IPS DF 19.7 (cell line): ENCODE measurements around the gene CCDC192.

Experiments used
- DNase-seq: peaks from one replicate; pipeline ENCODE4 v3.0.0-alpha.2; 2013; ENCODE audit warnings: low read depth, low spot score

The CCDC192 gene

DNA sequence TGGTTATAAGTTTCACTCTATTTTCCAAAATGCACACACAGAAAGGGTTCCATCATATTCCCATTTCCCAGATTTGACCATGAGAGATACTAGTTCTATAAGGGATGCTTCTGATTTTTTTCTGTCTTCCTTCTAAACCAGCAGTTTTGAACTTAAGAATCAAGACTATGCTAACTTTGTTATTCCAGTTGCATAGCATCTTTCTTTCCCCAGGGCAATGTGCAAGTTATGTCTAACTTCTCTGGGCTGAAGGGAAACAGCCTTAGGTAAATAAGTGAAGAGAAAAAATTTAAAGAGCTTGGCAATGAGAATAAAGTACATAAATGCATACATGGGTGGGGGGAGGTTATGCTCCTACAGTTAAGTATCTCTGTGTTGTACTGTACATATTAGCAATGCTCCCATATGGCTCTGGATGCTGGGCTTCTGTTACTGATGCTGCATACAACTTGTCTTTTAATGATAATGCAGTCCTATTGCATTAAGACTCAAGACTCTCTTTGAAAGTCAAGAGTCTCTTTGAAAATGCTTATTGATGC is 254.6 kb downstream of the CCDC192 start:
- no peak for DNase-seq

DNA sequence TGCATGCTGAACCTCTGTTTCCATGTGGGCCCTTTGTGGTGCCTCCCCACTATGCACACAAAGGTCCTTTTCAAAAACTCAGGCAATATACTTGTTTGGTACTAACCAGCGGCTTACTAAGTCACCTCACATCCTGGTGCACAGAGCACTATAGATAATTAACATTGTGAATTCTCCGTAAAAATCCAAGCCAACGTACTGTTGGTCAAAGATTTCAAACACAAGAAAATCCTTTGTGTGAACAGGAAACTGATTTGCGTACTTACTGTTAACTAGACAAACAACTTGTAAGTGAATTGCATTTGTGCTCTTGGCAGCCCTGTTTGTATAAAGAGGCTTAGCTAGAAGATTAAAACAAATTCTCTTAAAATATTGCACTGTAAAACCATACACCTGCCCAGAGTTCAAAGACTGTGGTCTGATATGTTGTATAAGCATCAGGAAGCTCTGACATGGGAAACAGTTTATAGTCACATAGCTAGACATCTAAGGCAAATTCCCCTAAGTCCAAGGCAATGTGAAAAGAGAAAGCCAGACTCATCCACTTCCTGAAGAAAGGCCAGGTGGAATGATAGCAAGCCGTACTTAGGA is 255.3 kb downstream of the CCDC192 start:
- no peak for DNase-seq

GRCh38 chr5:127959152-127959764 is 256.1 kb downstream of the CCDC192 start:
- no peak for DNase-seq

DNA sequence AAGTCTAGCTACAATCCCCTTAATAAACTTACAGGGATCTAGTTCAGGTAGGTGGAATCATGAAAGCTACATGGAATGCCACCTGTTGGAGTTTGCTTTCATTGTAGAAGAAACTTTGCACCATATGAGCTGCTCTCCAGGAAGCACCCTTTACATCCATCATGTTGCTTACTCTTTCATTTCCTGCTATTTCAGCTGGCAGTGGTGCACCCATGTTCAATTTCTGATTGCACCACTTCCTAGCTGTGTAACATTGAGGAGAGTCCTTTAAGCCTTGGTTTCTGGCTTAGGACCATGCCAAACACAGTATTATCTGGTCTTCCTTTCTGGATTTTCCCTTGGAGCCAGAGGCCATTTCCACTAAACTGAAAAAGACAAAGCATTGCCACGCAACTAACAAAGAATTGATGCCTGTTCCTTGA is 257.1 kb downstream of the CCDC192 start:
- no peak for DNase-seq

GRCh38 chr5:127961006-127961762 is 258.0 kb downstream of the CCDC192 start:
- DNase-seq: no peak

- DNase-seq: no peak
Observed at GRCh38 chr5:127961763-127962145, 258.6 kb downstream of the CCDC192 start.

DNA sequence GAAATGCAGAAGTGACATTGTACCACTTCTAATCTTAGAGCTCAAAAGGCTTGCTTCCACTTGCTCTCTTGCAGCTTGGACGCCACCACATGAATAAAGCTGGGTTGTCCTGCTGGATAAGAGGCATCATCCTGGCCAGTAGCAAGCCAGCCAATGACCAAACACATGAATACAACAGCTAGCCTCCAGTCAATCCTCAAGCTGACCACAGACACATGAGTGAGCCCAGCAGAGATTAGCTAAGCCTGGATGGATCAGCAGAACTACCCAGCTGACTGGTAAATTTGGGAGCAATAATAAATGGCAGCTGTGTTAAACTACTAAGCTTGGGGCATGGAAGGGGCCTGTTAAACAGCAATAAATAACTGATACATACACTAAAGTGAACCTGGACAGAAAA is 259.3 kb downstream of the CCDC192 start:
- DNase-seq: no peak

GRCh38 chr5:127963233-127963632 is 260.0 kb downstream of the CCDC192 start:
- DNase-seq: no peak

DNA sequence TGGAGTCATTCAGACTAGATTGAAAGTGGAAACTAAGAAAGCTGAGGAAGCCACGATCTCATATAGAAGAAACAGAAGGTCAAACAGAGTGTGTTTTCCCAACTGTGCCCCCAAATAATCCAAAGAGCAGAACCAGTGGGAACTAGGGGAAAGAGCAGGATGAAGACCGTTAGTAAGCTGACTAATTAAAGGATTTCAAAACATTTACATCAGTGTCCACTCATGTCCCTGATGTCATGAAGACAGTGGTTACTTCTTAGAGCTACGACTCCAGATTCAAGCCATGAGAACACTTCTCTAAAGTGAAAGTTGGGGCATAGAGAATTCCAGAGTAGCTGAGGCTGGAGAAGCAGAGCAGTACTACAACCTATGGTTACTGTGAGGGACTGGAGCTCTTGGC is 260.7 kb downstream of the CCDC192 start:
- no peak for DNase-seq

- no peak for DNase-seq
Observed at GRCh38 chr5:127967323-127967982, 264.3 kb downstream of the CCDC192 start.

- DNase-seq: no peak
Observed at GRCh38 chr5:127967983-127968592, 264.9 kb downstream of the CCDC192 start.

- no peak for DNase-seq
Observed at GRCh38 chr5:127969002-127969401, 265.8 kb downstream of the CCDC192 start.

DNA sequence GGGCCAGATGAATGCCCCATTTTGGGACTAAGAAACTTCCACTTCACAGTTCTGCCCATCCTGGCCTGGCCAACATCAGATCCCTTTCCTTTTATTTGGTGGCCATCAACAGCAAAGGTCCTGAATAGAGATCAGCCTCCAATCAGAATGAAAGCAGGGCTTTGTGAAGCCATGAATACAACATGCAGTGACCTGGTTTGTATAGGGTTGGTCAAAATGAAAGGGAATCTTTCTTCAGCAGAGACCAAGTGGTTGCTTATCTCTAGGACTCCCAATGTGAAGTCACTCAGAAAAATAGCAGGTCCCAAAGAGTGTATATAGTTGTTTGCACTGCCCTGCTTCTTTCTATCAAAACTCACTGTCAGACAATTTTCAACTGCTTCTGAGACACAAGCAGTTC is 266.5 kb downstream of the CCDC192 start:
- no peak for DNase-seq

DNA sequence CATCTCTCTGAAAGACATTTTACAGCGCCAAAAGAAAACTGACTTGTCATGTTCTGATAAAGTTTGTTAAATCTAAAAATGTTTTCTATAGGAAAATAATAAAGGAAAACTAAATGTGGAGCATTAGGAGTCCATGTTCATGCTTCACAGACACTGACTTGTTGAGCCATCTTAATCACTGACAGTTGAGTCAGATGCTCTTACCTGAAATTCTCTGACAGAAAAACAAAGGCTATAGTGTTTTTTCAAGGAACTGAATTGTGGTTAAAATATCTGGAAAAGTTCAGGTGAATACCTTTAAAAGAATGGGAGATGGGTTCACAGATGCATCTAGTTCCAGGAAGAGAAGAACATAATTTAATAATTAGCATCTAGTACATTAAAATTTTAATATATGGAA is 266.9 kb downstream of the CCDC192 start:
- no peak for DNase-seq

GRCh38 chr5:127970854-127971425 is 267.7 kb downstream of the CCDC192 start:
- no peak for DNase-seq

GRCh38 chr5:127975961-127976360 is 272.8 kb downstream of the CCDC192 start:
- DNase-seq: no peak

DNA sequence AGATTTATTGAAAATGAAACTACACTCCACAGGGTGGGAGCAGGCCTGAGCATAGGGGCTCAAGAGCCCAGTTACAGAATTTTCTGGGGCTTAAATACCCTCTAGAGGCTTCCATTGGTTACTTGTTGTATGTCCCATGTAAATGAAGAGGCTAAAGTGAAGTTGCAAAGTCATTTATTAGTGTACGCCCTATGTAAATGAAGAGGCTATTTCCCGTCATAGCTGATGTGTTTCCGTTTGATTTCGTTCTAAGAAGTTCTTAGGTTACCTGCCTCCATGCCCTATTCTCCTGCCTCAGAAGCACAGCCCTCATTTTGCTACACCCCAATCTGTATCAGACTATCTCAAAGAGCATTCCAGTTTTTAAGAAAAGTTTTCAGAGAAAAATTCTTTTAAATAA is 273.3 kb downstream of the CCDC192 start:
- DNase-seq: no peak

DNA sequence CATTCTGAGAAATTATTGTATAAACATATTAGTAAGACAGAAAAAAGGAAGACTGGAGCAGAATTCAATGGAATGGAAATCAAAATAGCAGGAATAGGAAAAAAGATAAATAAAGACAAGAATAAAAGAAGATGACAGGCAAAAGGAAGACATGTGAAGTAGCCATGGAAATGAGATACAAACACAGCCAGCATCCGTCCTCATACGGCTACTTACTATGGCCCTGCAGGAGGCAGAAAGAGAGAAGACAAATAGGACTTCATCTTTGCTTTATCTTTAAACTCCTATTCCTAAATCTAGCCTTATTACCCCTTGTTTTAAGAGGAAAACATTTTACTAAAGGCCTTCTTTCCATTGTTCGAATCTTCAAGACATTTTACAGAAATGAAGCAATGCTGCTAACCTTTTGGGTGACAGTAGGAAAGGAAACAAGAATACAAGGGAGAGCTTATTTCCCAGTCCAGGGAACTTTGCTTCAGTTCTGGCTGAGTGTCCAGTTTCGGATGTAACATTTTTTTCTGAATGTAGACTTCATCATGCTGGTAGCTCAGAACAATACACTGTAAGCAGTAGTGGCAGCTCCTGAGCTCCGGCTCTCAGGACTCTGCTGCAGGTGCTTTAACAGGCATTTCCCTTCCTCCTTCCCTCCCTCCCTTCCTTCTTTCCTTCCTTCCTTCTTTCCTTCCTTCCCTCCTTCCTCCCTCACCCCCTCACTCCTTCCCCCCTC is 274.0 kb downstream of the CCDC192 start:
- DNase-seq: no peak

- no peak for DNase-seq
Observed at GRCh38 chr5:127978738-127979300, 275.6 kb downstream of the CCDC192 start.

- no peak for DNase-seq
Observed at GRCh38 chr5:127979475-127979874, 276.3 kb downstream of the CCDC192 start.
